PC-9 (cell line): ENCODE measurements around the gene ELMO2. TPM values are rescaled to one million over a fixed set of nuclear protein-coding genes. Genes with fewer than 3 reads are reported as not detected.

Experiments used
- BruUV-seq: library from RNA; stranded (reverse); fragments of 400-500 nt; replicated peaks from 2 replicates; lab custom pipeline; 2021; lab: Mats Ljungman, UMichigan
- CTCF ChIA-PET: fragments of 300-600 bp; sonication (Branson Sonifier 250); formaldehyde crosslinking; loops from one replicate; lab custom pipeline; 2022; ENCODE audit warnings: antibody characterized with exemption; lab: Charles Lee
- POLR2A ChIA-PET: fragments of 300-600 bp; sonication (Branson Sonifier 250); formaldehyde crosslinking; loops from one replicate; lab custom pipeline; 2022; ENCODE audit warnings: antibody characterized with exemption; ENCODE audit not compliant: unreplicated experiment; lab: Charles Lee
- DNase-seq, 2 experiments: peaks; one replicate each; pipeline versions ENCODE4 v3.0.0 to v3.0.0-alpha.2; 2015 to 2022; ENCODE audit warnings: mixed read lengths in 1 of 2
- H2AFZ ChIP-seq: fragments of 200-600 bp; sonication (generic); 2 replicates; pipeline ENCODE4 v1.8.1; 2017; ENCODE audit warnings: antibody characterized with exemption
- H3F3A ChIP-seq: fragments of 200-600 bp; sonication (generic); 2 replicates; pipeline ENCODE4 v1.8.1; 2017; ENCODE audit warnings: antibody characterized with exemption, mild to moderate bottlenecking, low read depth; ENCODE audit not compliant: insufficient read depth
- H3K27ac ChIP-seq: fragments of 200-600 bp; sonication (generic); 2 replicates; pipeline ENCODE4 v1.6.1; 2016; ENCODE audit warnings: mixed run types
- H3K27me3 ChIP-seq: fragments of 200-600 bp; sonication (generic); 2 replicates; pipeline ENCODE4 v1.6.1; 2016; ENCODE audit warnings: low read depth, mixed run types; ENCODE audit not compliant: insufficient read depth
- H3K36me3 ChIP-seq: fragments of 200-600 bp; sonication (generic); 2 replicates; pipeline ENCODE4 v1.6.1; 2016; ENCODE audit warnings: low read depth, mixed run types
- H3K4me1 ChIP-seq: fragments of 200-600 bp; sonication (generic); replicated peaks from 2 replicates; pipeline ENCODE4 v1.6.1; 2016; ENCODE audit warnings: mixed run types; ENCODE audit not compliant: insufficient read depth
- H3K4me2 ChIP-seq: fragments of 200-600 bp; sonication (generic); 2 replicates; pipeline ENCODE4 v1.6.1; 2017; ENCODE audit warnings: mixed run types
- H3K4me3 ChIP-seq: fragments of 200-600 bp; sonication (generic); 2 replicates; pipeline ENCODE4 v1.6.1; 2016; ENCODE audit warnings: mixed run types
- H3K79me2 ChIP-seq: fragments of 200-600 bp; sonication (generic); 2 replicates; pipeline ENCODE4 v1.6.1; 2017; ENCODE audit warnings: low read depth, mixed run types
- H3K9me2 ChIP-seq: fragments of 200-600 bp; sonication (generic); 2 replicates; pipeline ENCODE4 v1.8.1; 2017; ENCODE audit warnings: mild to moderate bottlenecking; ENCODE audit not compliant: insufficient read depth
- H3K9me3 ChIP-seq: fragments of 200-600 bp; sonication (generic); 2 replicates; pipeline ENCODE4 v1.8.1; 2016; ENCODE audit warnings: low read depth; ENCODE audit not compliant: insufficient read depth
- H4K20me1 ChIP-seq: fragments of 200-600 bp; sonication (generic); 2 replicates; pipeline ENCODE4 v1.8.1; 2017; ENCODE audit not compliant: insufficient read depth
- CTCF ChIP-seq: fragments of 200-600 bp; sonication (generic); conservative IDR thresholded peaks from 2 replicates; pipeline ENCODE4 v1.6.1; 2017; ENCODE audit warnings: mixed run types, antibody characterized with exemption, mild to moderate bottlenecking, moderate library complexity
- EZH2 ChIP-seq: fragments of 200-600 bp; sonication (generic); IDR thresholded peaks from 2 replicates; pipeline ENCODE4 v1.8.0; 2017; ENCODE audit warnings: antibody characterized with exemption, low read depth
- intact Hi-C: fragments of 100-400 bp; cut with micrococcal nuclease; formaldehyde crosslinking; loops from one replicate; pipeline ENCODE4 v1.10.0; 2022; ENCODE audit not compliant: unreplicated experiment
- total RNA-seq: library from RNA; stranded (reverse); gene quantifications from 2 replicates; pipeline ENCODE4 v1.2.3, GENCODE V29; 2021

ELMO2 gene
- total RNA-seq, 1 experiment from 2014 or later: 29.4 TPM

GRCh38 chr20:46324379-46324778 is 82.0 kb downstream of the ELMO2 start:
- Histone ChIP-seq H3K9me3 (no peaks in the 10 kb centered on the region), H3K4me2 (no peak overlapping the region), H3K27me3 (peaks cover 90% of the 10 kb centered on the region), H3K4me3 (no peak overlapping the region), H3K36me3 (no peaks in the 10 kb centered on the region), H3F3A (no peaks in the 10 kb centered on the region), H3K27ac (no peak overlapping the region), H3K9me2 (no peaks in the 10 kb centered on the region), H3K79me2 (no peaks in the 10 kb centered on the region), H3K4me1 (no peaks in the 10 kb centered on the region), H4K20me1 (no peaks in the 10 kb centered on the region), H2AFZ (no peak overlapping the region)
- no peak for DNase-seq
- intact Hi-C loops: no loop called here
- CTCF ChIA-PET: no interaction called here
- BruUV-seq: no TSS peak
- TF ChIP-seq CTCF (no peak), EZH2 (no peak)
- POLR2A ChIA-PET: no interaction called here

GRCh38 chr20:46323557-46323956 is 82.9 kb downstream of the ELMO2 start:
- Histone ChIP-seq H3K4me1 (no peaks in the 10 kb centered on the region), H2AFZ (no peak overlapping the region), H3K9me2 (no peaks in the 10 kb centered on the region), H3K9me3 (no peaks in the 10 kb centered on the region), H3K36me3 (no peaks in the 10 kb centered on the region), H3F3A (no peaks in the 10 kb centered on the region), H4K20me1 (no peaks in the 10 kb centered on the region), H3K27ac (no peak overlapping the region), H3K4me3 (no peak overlapping the region), H3K4me2 (no peak overlapping the region), H3K79me2 (no peaks in the 10 kb centered on the region), H3K27me3 (peaks cover 90% of the 10 kb centered on the region)
- POLR2A ChIA-PET: no interaction called here
- no peak for TF ChIP-seq EZH2
- TF ChIP-seq CTCF: no peak
- DNase-seq: no peak
- CTCF ChIA-PET: no interaction called here
- BruUV-seq: no TSS peak
- intact Hi-C loops: no loop called here

GRCh38 chr20:46322641-46323040 is 83.8 kb downstream of the ELMO2 start:
- CTCF ChIA-PET: no interaction called here
- no peak overlapping the region for H3K4me3 ChIP-seq
- H4K20me1 ChIP-seq: no peaks in the 10 kb centered on the region
- no peak overlapping the region for H3K27ac ChIP-seq
- H3K79me2 ChIP-seq: no peaks in the 10 kb centered on the region
- no peaks in the 10 kb centered on the region for H3K9me2 ChIP-seq
- peaks cover 93% of the 10 kb centered on the region for H3K27me3 ChIP-seq
- no peak for TF ChIP-seq EZH2
- TF ChIP-seq CTCF: no peak
- BruUV-seq: no TSS peak
- H3K4me1 ChIP-seq: no peaks in the 10 kb centered on the region
- no peak overlapping the region for H2AFZ ChIP-seq
- no peaks in the 10 kb centered on the region for H3F3A ChIP-seq
- DNase-seq: no peak
- no peaks in the 10 kb centered on the region for H3K36me3 ChIP-seq
- no peak overlapping the region for H3K4me2 ChIP-seq
- intact Hi-C loops: no loop called here
- H3K9me3 ChIP-seq: no peaks in the 10 kb centered on the region
- POLR2A ChIA-PET: no interaction called here
